ENCODE measurements around the gene RELT. TPM values are rescaled to one million over a fixed set of nuclear protein-coding genes. Genes with fewer than 3 reads are reported as not detected.

Gene RELT
- total RNA-seq, 1 experiment from 2014 or later, result 10.2 TPM

- H3K27me3 Mint-ChIP-seq (ENCODE audit: low read depth), result peaks cover 2% of the 10 kb centered on the region; the same call in 1 of the 2 replicates
- no peak for DNase-seq
- peaks cover 19 to 28% of the 10 kb centered on the region in 2 experiments for H3K4me1 Mint-ChIP-seq
Measured at GRCh38 chr11:73401217-73401923, 25.2 kb downstream of the RELT start.

More at GRCh38 chr11:73401217-73401923, 25.2 kb downstream of the RELT start:
- no peak overlapping the region for H2BK15ac ChIP-seq (ENCODE audit: low read depth, low read length)
- H2BK12ac ChIP-seq (ENCODE audit: insufficient read length, low read depth, low read length), result no peak overlapping the region
- no peak overlapping the region for H3K4ac ChIP-seq (ENCODE audit: low read depth, low read length)
- H3K56ac ChIP-seq (ENCODE audit: insufficient read length, low read depth, low read length), result no peak overlapping the region
- H4K20me1 ChIP-seq (ENCODE audit: control insufficient read depth, insufficient read depth, insufficient read length), result no peaks in the 10 kb centered on the region
- H4K91ac ChIP-seq (ENCODE audit: insufficient read length, low read depth, low read length), result no peak overlapping the region
- Mint-ChIP-seq H3K4me3 (no peak overlapping the region), H3K27ac (peak overlapping the region in 1 of 3 experiments; percentile 35; a peak in 1 of 7 replicates), H3K9me3 (no peaks in the 10 kb centered on the region), H3K36me3 (ENCODE audit: insufficient read depth in 1 of 3, low read depth in 3 of 3) (peaks cover 0 to 13% (median 3%) of the 10 kb centered on the region in 3 experiments; a peak in 3 of 7 replicates)
- H2BK20ac ChIP-seq (ENCODE audit: low read depth, low read length, poor library complexity, severe bottlenecking), result no peak overlapping the region
- no peak overlapping the region for H3K4me2 ChIP-seq (ENCODE audit: insufficient read depth, insufficient read length, low read length)
- H3K9ac ChIP-seq (ENCODE audit: extremely low read depth, insufficient read length, low read length), result no peak overlapping the region
- no peak overlapping the region for H4K8ac ChIP-seq (replicated peaks; ENCODE audit: insufficient read length, low read depth, low read length)
- no peaks in the 10 kb centered on the region for H3K9me3 ChIP-seq (ENCODE audit: control insufficient read depth, low read depth, low read length)
- no peak overlapping the region for H3K27ac ChIP-seq (ENCODE audit: insufficient read length, low read depth, low read length)
- no peak overlapping the region for H4K5ac ChIP-seq (ENCODE audit: insufficient read length, low read depth, low read length)
- H2AFZ ChIP-seq (ENCODE audit: low read length), result no peak overlapping the region
- H3K14ac ChIP-seq (ENCODE audit: insufficient read depth, low read length), result no peak overlapping the region
- H3K79me1 ChIP-seq (ENCODE audit: insufficient read depth, low read depth, low read length, poor library complexity, severe bottlenecking), result no peaks in the 10 kb centered on the region
- H3K79me2 ChIP-seq (ENCODE audit: insufficient read depth, low read length), result no peaks in the 10 kb centered on the region
- H2BK5ac ChIP-seq (ENCODE audit: insufficient read length, low read length), result no peak overlapping the region
- H2BK120ac ChIP-seq (ENCODE audit: low read depth, low read length, poor library complexity, severe bottlenecking), result no peak overlapping the region
- WGBS (ENCODE audit: extremely low coverage, insufficient read length, low lambda C conversion rate), result no CpG with 5 or more reads among the region's 3 CpGs
- no peak overlapping the region for H3K18ac ChIP-seq (ENCODE audit: insufficient read length, low read depth, low read length)
- H3K23me2 ChIP-seq (ENCODE audit: insufficient read length, low read depth, low read length, poor library complexity, severe bottlenecking), result no peaks in the 10 kb centered on the region
- H3K23ac ChIP-seq (ENCODE audit: insufficient read length, low read depth, low read length), result no peak overlapping the region
- H2AK5ac ChIP-seq (ENCODE audit: insufficient read length, low read length), result no peak overlapping the region
- no peak overlapping the region for H3T11ph ChIP-seq (ENCODE audit: low read length)
- H3K27me3 ChIP-seq (ENCODE audit: insufficient read depth, low read length), result no peaks in the 10 kb centered on the region
- H3K4me1 ChIP-seq (ENCODE audit: insufficient read depth, low read length), result no peaks in the 10 kb centered on the region
- TF ChIP-seq, protein P1, sequence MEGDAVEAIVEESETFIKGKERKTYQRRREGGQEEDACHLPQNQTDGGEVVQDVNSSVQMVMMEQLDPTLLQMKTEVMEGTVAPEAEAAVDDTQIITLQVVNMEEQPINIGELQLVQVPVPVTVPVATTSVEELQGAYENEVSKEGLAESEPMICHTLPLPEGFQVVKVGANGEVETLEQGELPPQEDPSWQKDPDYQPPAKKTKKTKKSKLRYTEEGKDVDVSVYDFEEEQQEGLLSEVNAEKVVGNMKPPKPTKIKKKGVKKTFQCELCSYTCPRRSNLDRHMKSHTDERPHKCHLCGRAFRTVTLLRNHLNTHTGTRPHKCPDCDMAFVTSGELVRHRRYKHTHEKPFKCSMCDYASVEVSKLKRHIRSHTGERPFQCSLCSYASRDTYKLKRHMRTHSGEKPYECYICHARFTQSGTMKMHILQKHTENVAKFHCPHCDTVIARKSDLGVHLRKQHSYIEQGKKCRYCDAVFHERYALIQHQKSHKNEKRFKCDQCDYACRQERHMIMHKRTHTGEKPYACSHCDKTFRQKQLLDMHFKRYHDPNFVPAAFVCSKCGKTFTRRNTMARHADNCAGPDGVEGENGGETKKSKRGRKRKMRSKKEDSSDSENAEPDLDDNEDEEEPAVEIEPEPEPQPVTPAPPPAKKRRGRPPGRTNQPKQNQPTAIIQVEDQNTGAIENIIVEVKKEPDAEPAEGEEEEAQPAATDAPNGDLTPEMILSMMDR (conservative IDR thresholded peaks at IDR 0.05), result no peak

Measured in H9 (cell line).